Measurements from ENCODE around the gene INTS12. TPM values are rescaled to one million over a fixed set of nuclear protein-coding genes. Genes with fewer than 3 reads are reported as not detected.
A peak's percentile ranks its signal among the peaks of the same experiment; 100 is the strongest.
"Not testable (repeated sequence)": the region's sequence is repeated elsewhere in the genome, so short reads cannot be mapped to it uniquely, and the experiment has no call there.

The INTS12 gene
- total RNA-seq, 1 donor from 2014 or later, result 18.7 TPM

GRCh38 chr4:105710012-105710600 lies 1.6 kb upstream of the INTS12 start:
- Mint-ChIP-seq H3K27me3 (no peaks in the 10 kb centered on the region), H3K27ac (no peak overlapping the region), H3K9me3 (ENCODE audit: low read depth) (peaks cover 3% of the 10 kb centered on the region), H3K4me1 (ENCODE audit: low read depth) (peaks cover 34% of the 10 kb centered on the region), H3K36me3 (ENCODE audit: insufficient read depth) (peaks cover 4% of the 10 kb centered on the region), H3K4me3 (ENCODE audit: low read depth) (peak overlapping the region; percentile 98)
- no peak for DNase-seq (ENCODE audit: low spot score, unreplicated experiment)
- no peak for TF ChIP-seq CTCF (IDR thresholded peaks at IDR 0.05; ENCODE audit: unreplicated experiment)

GRCh38 chr4:105709081-105709450 lies 577 bp upstream of the INTS12 start:
- Mint-ChIP-seq H3K27ac (peak overlapping the region; percentile 99), H3K27me3 (no peaks in the 10 kb centered on the region), H3K4me1 (ENCODE audit: low read depth) (peaks cover 34% of the 10 kb centered on the region), H3K9me3 (ENCODE audit: low read depth) (peaks cover 3% of the 10 kb centered on the region), H3K36me3 (ENCODE audit: insufficient read depth) (peaks cover 4% of the 10 kb centered on the region), H3K4me3 (ENCODE audit: low read depth) (peak overlapping the region; percentile 98)
- TF ChIP-seq CTCF (IDR thresholded peaks at IDR 0.05; ENCODE audit: unreplicated experiment), result no peak
- DNase-seq (ENCODE audit: low spot score, unreplicated experiment), result no peak

- Mint-ChIP-seq H3K4me1 (ENCODE audit: low read depth) (peaks cover 30% of the 10 kb centered on the region), H3K4me3 (ENCODE audit: low read depth) (peak overlapping the region; percentile 98), H3K27me3 (no peaks in the 10 kb centered on the region), H3K9me3 (ENCODE audit: low read depth) (peaks cover 3% of the 10 kb centered on the region), H3K36me3 (ENCODE audit: insufficient read depth) (peaks cover 4% of the 10 kb centered on the region), H3K27ac (peak overlapping the region; percentile 99)
- TF ChIP-seq CTCF (IDR thresholded peaks at IDR 0.05; ENCODE audit: unreplicated experiment), result no peak
- DNase-seq (ENCODE audit: low spot score, unreplicated experiment), result no peak
These were observed 708 bp downstream of the INTS12 start for GRCh38 chr4:105707782-105708180.

DNA sequence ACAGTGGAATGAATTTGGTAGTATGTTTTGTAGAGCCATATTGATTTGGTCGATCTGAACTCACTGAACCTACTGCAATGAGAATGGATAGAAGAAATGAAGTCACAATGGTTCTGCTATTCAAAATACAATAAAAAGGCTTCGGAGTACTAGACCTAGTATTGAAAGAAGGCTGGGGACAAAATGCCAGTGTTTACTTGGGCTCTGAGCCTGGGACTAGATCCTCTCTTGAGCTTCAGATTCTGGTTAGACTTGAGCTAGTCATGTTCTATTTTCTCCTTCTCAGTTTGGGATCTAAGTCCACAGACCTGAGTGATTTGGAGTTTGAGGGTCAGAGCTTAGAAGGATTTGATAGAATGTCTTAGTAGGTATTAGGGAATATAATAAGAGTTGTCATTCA lies 9.9 kb downstream of the INTS12 start:
- no peak for TF ChIP-seq CTCF (IDR thresholded peaks at IDR 0.05; ENCODE audit: unreplicated experiment)
- H3K9me3 Mint-ChIP-seq (ENCODE audit: low read depth), result no peaks in the 10 kb centered on the region
- no peak overlapping the region for H3K27ac Mint-ChIP-seq
- DNase-seq (ENCODE audit: low spot score, unreplicated experiment), result no peak
- H3K36me3 Mint-ChIP-seq (ENCODE audit: insufficient read depth), result peaks cover 11% of the 10 kb centered on the region
- no peak overlapping the region for H3K4me3 Mint-ChIP-seq (ENCODE audit: low read depth)
- no peaks in the 10 kb centered on the region for H3K4me1 Mint-ChIP-seq (ENCODE audit: low read depth)
- no peaks in the 10 kb centered on the region for H3K27me3 Mint-ChIP-seq

DNA sequence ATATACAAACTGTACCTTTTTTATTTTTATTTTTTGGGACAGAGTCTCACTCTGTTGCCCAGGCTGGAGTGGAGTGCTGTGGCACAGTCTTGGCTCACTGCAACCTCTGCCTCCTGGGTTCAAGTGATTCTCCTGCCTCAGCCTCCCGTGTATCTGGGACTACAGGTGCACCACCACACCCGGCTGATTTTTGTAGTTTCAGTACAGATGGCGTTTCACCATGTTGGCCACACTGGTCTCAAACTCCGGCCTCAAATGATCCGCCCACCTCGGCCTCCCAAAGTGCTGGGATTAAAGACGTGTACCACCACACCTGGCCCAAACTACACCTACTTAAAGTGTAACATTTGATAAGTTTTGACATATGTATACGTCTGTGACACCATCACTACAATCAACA lies 12.7 kb downstream of the INTS12 start:
- H3K36me3 Mint-ChIP-seq (ENCODE audit: insufficient read depth), result peaks cover 14% of the 10 kb centered on the region
- H3K4me3 Mint-ChIP-seq (ENCODE audit: low read depth); H3K27me3 Mint-ChIP-seq; H3K27ac Mint-ChIP-seq; H3K4me1 Mint-ChIP-seq (ENCODE audit: low read depth); H3K9me3 Mint-ChIP-seq (ENCODE audit: low read depth); DNase-seq (ENCODE audit: low spot score, unreplicated experiment): not testable (repeated sequence)

DNA sequence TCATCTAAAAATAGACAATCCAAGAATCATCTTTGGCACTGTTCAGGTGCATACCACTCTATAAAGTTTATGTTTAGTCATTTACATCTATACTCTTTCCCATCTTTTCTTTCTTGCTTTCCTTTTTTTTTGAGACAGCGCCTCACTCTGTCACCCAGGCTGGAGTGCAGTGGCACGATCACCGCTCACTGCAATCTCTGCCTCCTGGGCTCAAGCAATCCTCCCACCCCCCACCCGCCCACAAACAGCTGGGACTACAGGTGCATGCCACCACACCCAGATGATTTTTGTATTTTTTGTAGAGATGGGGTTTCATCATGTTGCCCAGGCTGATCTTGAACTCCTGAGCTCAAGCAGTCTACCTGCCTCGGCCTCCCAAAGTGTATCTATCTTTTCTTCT lies 13.7 kb downstream of the INTS12 start:
- H3K9me3 Mint-ChIP-seq (ENCODE audit: low read depth); H3K4me1 Mint-ChIP-seq (ENCODE audit: low read depth); H3K4me3 Mint-ChIP-seq (ENCODE audit: low read depth); H3K27ac Mint-ChIP-seq; DNase-seq (ENCODE audit: low spot score, unreplicated experiment); H3K27me3 Mint-ChIP-seq: not testable (repeated sequence)
- H3K36me3 Mint-ChIP-seq (ENCODE audit: insufficient read depth), result peaks cover 14% of the 10 kb centered on the region
